HG03469 (cell line): ENCODE data around the gene MAPK7.
"Not testable (repeated sequence)": the region's sequence is repeated elsewhere in the genome, so short reads cannot be mapped to it uniquely, and the experiment has no call there.

Source experiments
- ATAC-seq: cut with Tn5 transposase; IDR thresholded peaks from one replicate; pipeline ENCODE4 v1.9.1; 2021; ENCODE audit warnings: mild to moderate bottlenecking, moderate library complexity, moderate number of reproducible peaks; ENCODE audit not compliant: unreplicated experiment

MAPK7 gene

GRCh38 chr17:19342611-19343255 is 35.6 kb upstream of the MAPK7 start:
- no peak for ATAC-seq

GRCh38 chr17:19343256-19343630 is 35.1 kb upstream of the MAPK7 start:
- ATAC-seq, result no peak

DNA sequence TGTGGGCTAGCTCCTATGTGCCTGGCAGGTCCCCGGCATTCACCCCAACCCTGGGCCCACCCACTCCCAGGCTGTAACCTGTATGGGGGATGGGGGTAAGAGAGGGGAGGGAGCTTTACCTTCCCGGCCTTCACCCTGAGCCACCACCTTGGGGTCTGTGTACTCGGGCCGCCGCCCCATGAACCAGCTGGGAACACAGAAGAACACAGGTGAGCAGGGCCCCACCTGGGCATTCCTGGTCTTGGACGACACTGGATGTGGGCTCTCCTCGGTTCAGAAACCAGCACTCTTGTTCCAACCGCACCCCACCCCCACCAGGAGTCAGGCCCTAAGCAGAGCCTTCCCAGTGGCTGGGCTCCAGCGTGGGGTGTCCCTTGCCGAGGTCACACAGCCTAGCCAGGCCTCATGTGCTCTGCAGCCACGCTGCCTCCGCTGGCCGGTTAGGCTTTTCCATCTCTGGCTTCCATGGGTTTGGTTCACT is 34.6 kb upstream of the MAPK7 start:
- ATAC-seq, result no peak

- no peak for ATAC-seq
Measured at GRCh38 chr17:19344311-19345066, 33.8 kb upstream of the MAPK7 start.

DNA sequence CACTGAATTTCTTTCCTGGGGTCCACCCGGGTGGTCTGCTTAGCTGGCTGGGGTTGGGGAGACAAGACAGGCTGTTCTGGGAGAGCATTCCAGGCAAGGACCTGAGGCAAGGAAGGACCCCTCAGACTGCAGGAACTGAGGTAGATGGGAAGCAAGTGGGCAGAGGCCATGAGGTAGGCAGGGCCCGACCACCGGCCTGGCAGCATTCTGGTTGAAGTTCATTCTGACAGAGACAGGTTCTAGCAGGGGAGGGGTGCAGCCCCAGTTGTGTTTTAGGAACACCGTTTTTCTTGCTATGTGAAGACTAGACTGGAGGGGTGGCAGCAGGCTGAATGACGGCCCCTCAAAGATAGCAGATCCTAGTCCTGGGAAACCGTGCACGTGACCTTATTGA is 33.2 kb upstream of the MAPK7 start:
- no peak for ATAC-seq

DNA sequence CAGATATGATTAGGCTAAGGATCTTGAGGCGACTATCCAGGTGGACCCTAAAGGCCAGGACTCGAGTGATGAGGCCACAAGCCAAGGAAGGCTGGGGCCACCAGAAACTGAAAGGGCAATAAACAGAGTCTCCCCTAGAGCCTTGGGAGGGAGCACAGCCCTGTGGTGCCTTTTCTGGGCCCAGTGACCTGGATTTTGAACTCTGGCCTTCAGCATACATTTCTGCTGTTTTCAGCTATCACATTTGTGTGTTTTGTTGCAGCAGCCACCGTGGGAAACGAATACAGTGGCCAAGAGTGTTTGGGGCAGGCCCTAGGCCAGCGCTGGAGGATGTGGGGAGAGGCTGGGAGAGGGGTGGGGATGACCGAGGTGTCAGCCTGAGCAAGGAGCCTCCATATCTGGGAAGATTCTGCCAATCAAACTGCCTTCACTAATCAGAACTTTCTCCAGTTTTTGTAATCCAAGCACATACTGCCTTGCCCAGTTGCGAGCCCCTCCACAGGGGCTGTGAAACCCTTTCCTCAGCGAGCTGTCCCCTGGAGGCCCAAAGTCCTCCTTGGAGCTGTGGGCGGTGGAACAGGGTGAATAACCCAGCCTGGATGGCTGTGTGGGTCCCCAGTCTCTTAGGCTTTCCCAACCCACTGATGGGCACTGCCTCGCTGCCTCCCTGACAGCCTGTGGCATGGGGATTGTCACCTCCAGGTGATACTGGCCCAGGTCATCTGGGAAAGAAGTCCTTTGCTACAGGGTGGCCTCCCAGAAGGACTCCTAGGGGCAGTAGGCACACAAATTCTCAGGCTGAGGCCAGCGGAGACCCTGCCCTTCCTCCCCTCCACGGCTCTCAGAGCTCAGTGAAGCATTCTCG is 32.6 kb upstream of the MAPK7 start:
- ATAC-seq, result no peak

- ATAC-seq, result no peak
Measured at GRCh38 chr17:19346351-19347255, 31.7 kb upstream of the MAPK7 start.

- ATAC-seq, result no peak
Measured at GRCh38 chr17:19347323-19348080, 30.8 kb upstream of the MAPK7 start.

- no peak for ATAC-seq
Measured at GRCh38 chr17:19348081-19348650, 30.1 kb upstream of the MAPK7 start.

GRCh38 chr17:19348806-19349205 is 29.5 kb upstream of the MAPK7 start:
- no peak for ATAC-seq

DNA sequence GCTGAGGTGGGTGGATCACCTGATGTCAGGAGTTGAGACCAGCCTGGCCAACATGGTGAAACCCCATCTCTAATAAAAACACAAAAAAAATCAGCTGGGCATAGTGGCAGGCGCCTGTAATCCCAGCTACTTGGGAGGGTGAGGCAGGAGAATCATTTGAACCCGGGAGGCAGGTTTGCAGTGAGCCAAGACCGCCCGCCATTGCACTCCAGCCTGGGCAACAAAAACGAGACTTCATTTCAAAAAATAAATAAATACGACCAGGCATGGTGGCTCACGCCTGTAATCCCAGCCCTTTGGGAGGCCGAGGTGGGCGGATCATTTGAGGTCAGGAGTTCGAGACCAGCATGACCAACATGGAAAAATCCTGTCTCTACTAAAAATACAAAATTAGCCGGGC is 24.9 kb upstream of the MAPK7 start:
- ATAC-seq, result not testable (repeated sequence)

- no peak for ATAC-seq
Measured at GRCh38 chr17:19354748-19355147, 23.6 kb upstream of the MAPK7 start.

- no peak for ATAC-seq
Measured at GRCh38 chr17:19357351-19357750, 20.9 kb upstream of the MAPK7 start.

DNA sequence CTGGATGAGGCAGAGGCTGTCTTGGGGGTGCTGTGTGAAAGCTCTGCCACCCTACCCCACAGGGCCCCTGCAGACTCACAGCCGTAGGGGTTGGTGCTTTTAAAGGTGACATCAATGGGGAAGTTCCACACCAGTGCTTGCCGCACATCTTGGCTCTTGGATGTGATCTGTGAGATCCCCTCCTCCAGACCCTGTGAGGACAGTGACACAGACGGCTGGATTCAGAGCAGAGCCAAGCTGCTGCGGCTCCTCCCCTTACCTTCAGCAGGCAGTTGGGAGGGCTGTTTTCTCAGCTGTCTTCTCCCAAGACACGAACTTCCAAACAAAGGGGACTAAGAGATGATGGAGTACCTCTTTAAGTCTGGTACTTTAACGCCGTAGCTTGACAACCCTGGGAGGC is 20.5 kb upstream of the MAPK7 start:
- no peak for ATAC-seq

GRCh38 chr17:19359151-19359550 is 19.1 kb upstream of the MAPK7 start:
- ATAC-seq, result no peak

GRCh38 chr17:19359856-19360255 is 18.4 kb upstream of the MAPK7 start:
- ATAC-seq, result no peak

GRCh38 chr17:19360772-19361171 is 17.5 kb upstream of the MAPK7 start:
- no peak for ATAC-seq

GRCh38 chr17:19361326-19361725 is 17.0 kb upstream of the MAPK7 start:
- no peak for ATAC-seq

GRCh38 chr17:19361944-19362276 is 16.4 kb upstream of the MAPK7 start:
- no peak for ATAC-seq
